GM18507 (cell line): Measurements from ENCODE around the gene TENM4.
"Not testable (repeated sequence)": the region's sequence is repeated elsewhere in the genome, so short reads cannot be mapped to it uniquely, and the experiment has no call there.

Experiments
- DNase-seq: peaks from one replicate; pipeline ENCODE4 v3.0.0; 2011; ENCODE audit warnings: low read depth; ENCODE audit not compliant: insufficient read length; ENCODE audit errors: extremely low spot score
- FAIRE-seq: peaks from 2 replicates; lab custom pipeline; 2011; peaks lifted over from hg19 to GRCh38; lab: Jason Lieb, UNC

TENM4 gene

DNA sequence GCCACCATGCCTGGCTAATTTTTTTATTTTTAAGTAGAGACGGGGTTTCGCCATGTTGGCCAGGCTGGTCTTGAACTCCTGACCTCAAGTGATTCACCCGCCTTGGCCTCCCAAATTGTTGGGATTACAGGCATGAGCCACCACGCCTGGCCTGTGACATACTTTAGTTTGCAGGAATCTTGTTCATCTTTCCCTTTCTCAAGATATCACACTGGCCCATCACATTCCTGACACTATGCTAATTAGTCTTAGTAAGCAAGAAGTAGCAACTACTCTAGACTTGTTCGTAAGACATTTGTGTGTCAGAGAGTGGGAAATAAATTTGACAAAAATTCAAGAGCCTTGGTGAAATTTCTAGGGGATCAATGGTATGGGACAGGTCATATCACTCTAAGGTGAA lies 831.5 kb downstream of the TENM4 start:
- not testable (repeated sequence) for FAIRE-seq, DNase-seq

DNA sequence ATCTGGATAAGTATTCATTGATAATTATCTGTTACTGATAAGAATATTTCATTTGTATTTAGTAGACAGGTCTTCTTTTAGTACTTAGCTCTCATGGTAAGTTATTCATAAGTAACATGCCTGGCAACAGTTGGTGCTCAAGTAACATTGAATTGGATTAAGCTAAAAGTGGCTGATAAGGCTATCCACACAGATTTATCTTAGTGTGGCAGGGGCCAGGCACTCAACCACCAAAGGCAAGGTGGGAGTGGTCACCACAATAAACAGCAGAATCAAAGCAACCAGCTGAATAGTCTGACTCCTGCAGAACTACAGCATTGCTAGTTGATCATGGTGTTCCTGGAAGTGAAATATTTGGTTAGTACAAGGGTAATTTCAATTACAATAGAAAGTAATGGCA lies 833.1 kb downstream of the TENM4 start:
- no peak for FAIRE-seq
- no peak for DNase-seq

DNA sequence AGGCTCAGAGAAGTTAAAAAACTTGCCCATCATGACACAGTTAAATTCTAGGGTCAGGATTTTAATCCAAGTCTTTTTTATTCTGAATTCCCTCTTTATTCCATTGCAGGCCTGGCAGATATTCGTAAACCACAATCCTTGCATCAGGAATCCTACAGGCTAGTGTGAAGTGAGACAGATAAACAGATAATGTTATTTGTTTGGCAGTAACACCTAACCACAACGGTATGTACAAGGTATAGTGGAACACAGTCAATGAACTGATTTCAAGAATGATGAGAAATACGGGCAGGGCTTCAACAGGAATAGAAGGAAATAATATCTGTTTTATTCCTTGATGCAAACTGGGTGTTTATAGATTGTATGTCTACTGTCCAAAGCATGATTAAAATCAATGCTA lies 834.2 kb downstream of the TENM4 start:
- FAIRE-seq: no peak
- DNase-seq: no peak

DNA sequence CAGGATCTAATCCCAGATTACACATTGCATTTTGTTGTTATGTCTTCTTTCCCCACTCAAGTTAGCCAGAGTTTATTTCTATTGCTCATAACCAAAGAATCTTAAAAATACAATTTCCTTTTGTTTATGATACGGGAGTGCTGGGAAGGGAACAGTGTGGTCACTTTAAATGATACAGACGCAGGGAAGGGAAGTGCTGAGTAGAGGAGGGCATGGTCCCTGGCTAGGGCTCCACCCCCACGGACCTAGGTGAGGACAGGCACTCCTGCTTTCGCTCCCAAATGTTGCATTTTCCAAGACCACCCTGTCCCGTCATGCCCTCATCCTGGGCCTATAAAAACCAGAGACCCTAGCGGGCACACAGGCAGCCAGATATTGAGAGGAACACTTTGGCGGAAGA lies 835.5 kb downstream of the TENM4 start:
- FAIRE-seq (no peak), DNase-seq (no peak)

DNA sequence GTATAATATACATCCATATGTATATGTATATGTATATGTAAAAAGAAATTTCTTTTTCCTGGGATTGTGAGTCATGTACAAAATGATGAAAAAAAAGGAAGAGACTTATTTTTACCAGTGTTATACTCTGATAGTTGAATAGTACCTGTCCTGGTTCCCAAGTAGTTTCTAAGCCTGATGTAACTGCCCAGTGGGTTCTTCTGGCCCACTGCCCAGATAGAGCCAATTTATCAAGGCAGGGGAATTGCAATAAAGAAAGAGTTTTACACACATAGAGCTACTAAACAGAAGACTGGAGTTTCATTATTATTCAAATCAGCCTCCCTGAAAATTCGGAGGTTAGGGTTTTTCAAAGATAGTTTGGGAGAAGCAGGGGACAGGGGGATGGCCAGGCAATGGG lies 837.0 kb downstream of the TENM4 start:
- DNase-seq: no peak
- no peak for FAIRE-seq
